ENCODE results near the gene RFWD3. TPM values are rescaled to one million over a fixed set of nuclear protein-coding genes. Genes with fewer than 3 reads are reported as not detected.

RFWD3 gene
- total RNA-seq, 4 donors from 2014 or later: 22.6 to 31.1 (median 29.8) TPM

DNA sequence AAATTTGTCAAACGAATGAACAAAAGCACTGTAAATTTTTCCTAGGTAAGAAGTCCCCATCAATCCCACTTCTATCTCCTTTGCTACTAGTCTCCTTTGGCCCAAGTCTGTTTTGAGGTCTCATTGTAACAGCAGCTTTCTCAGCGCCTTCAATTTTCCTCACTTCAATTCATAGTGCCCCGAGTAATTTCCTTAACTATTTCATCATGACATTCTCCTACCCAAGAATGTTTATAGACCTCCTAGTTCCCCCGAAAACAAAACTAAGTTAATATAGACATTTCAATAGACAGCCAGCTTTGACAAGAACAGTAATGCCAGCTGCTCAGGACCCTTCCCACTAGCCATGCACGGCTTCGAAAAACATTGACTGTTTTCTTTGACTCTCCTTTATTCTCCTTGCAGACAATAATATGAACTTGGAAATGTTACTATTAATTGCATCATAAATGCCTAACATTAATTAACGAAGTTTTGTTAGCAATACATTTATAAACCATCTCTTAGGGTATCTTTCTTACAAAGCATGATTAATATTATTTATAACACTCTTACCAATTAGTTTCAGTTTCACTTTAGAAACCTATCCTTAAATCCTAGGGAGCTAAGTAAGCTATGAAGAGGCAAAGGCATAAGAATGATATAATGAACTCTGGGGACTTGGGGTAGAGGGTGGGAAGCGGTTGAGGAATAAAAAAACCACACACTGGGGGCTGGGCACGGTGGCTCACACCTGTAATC is 82.6 kb downstream of the RFWD3 start:
- Histone ChIP-seq H3K9me3 (no peaks in the 10 kb centered on the region), H3K4me3 (no peak overlapping the region), H3K27ac (no peak overlapping the region), H3K27me3 (no peaks in the 10 kb centered on the region), H3K36me3 (no peaks in the 10 kb centered on the region), H3K4me1 (peaks cover 2% of the 10 kb centered on the region)
- TF ChIP-seq, protein P1, sequence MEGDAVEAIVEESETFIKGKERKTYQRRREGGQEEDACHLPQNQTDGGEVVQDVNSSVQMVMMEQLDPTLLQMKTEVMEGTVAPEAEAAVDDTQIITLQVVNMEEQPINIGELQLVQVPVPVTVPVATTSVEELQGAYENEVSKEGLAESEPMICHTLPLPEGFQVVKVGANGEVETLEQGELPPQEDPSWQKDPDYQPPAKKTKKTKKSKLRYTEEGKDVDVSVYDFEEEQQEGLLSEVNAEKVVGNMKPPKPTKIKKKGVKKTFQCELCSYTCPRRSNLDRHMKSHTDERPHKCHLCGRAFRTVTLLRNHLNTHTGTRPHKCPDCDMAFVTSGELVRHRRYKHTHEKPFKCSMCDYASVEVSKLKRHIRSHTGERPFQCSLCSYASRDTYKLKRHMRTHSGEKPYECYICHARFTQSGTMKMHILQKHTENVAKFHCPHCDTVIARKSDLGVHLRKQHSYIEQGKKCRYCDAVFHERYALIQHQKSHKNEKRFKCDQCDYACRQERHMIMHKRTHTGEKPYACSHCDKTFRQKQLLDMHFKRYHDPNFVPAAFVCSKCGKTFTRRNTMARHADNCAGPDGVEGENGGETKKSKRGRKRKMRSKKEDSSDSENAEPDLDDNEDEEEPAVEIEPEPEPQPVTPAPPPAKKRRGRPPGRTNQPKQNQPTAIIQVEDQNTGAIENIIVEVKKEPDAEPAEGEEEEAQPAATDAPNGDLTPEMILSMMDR (IDR thresholded peaks at IDR 0.05): no peak
- TF ChIP-seq POLR2A (IDR thresholded peaks at IDR 0.05): no peak
- no peak for TF ChIP-seq EP300 (IDR thresholded peaks at IDR 0.05)
- no peak for TF ChIP-seq POLR2AphosphoS5 (IDR thresholded peaks at IDR 0.05)
- 86% methylated on average over 9 of the region's 9 CpGs for WGBS
- no peak for DNase-seq (ENCODE audit: low spot score in 2 of 2)

DNA sequence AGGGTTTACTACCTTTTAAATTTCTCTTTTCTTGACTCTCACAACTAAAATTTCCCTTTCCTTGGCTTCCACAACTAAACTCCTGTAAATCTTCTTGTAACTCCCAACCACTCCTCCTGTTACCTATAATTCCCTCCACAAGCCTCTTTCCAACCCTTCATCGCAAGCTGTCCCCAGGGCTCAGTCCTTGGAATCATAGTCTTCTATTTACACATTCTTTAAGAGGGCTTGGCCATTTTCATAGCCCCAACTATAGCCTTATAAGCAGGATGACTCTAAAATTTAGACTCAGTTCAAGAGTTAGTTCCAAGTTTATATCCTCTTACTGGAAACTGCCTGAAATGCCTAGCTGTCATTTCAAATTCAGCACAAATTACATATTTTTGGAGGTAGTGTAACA is 83.7 kb downstream of the RFWD3 start:
- Histone ChIP-seq H3K4me3 (no peak overlapping the region), H3K27me3 (no peaks in the 10 kb centered on the region), H3K4me1 (peaks cover 6% of the 10 kb centered on the region), H3K27ac (no peak overlapping the region), H3K36me3 (no peaks in the 10 kb centered on the region), H3K9me3 (no peaks in the 10 kb centered on the region)
- DNase-seq (ENCODE audit: low spot score in 2 of 2): no peak
- 82% methylated on average over 1 of the region's 1 CpG for WGBS
- no peak for TF ChIP-seq POLR2A (IDR thresholded peaks at IDR 0.05)
- TF ChIP-seq, protein P1 (IDR thresholded peaks at IDR 0.05): no peak
- TF ChIP-seq POLR2AphosphoS5 (IDR thresholded peaks at IDR 0.05): no peak
- no peak for TF ChIP-seq EP300 (IDR thresholded peaks at IDR 0.05)

DNA sequence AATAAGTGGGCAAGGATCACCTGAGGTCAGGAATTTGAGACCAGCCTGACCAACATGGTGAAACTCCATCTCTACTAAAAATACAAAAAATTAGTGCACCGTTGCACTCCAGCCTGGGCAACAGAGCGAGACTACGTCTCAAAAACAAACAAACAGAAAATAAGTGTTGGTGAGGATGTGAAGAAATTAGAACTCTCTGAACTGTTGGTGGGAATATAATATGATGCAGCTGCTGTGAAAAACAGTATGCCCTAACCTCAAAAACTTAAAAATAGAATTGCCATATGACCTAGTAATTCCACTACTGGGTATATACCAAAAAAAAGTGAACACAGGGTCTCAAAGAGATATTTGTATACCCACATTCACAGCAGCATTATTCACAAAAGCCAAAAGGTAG is 85.8 kb downstream of the RFWD3 start:
- H3K4me3 ChIP-seq: no peak overlapping the region
- no peaks in the 10 kb centered on the region for H3K36me3 ChIP-seq
- no peak for DNase-seq (ENCODE audit: low spot score in 2 of 2)
- no peaks in the 10 kb centered on the region for H3K27me3 ChIP-seq
- WGBS: 71% methylated on average over 3 of the region's 3 CpGs
- no peak overlapping the region for H3K27ac ChIP-seq
- H3K9me3 ChIP-seq: no peaks in the 10 kb centered on the region
- peaks cover 9% of the 10 kb centered on the region for H3K4me1 ChIP-seq
- TF ChIP-seq, protein P1 (IDR thresholded peaks at IDR 0.05): no peak
- TF ChIP-seq EP300 (IDR thresholded peaks at IDR 0.05) (no peak), POLR2A (IDR thresholded peaks at IDR 0.05) (no peak), POLR2AphosphoS5 (IDR thresholded peaks at IDR 0.05) (no peak)

DNA sequence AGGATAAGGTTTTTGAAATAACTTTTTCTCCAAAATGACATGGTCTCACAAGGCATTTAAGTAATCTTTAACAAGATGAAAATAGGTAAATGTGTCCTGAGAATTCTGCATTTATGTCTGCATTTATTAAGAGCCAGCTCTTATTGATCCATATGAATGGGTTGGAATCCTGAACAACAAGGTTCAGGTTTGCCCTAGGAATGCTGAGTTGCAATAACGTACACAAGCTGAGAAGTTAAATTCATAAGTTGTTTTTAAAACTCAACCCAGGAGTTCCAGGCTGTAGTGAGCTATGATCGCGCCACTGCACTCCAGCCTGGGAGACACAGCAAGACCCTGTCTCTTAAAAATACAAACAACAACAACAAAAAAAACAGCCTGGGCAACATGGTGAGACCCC is 87.8 kb downstream of the RFWD3 start:
- TF ChIP-seq EP300 (IDR thresholded peaks at IDR 0.05) (no peak), POLR2AphosphoS5 (IDR thresholded peaks at IDR 0.05) (no peak)
- Histone ChIP-seq H3K9me3 (no peaks in the 10 kb centered on the region), H3K27me3 (no peaks in the 10 kb centered on the region), H3K27ac (no peak overlapping the region), H3K4me3 (no peak overlapping the region), H3K4me1 (peaks cover 13% of the 10 kb centered on the region), H3K36me3 (no peaks in the 10 kb centered on the region)
- 96% methylated on average over 3 of the region's 3 CpGs for WGBS
- DNase-seq (ENCODE audit: low spot score in 2 of 2): no peak

DNA sequence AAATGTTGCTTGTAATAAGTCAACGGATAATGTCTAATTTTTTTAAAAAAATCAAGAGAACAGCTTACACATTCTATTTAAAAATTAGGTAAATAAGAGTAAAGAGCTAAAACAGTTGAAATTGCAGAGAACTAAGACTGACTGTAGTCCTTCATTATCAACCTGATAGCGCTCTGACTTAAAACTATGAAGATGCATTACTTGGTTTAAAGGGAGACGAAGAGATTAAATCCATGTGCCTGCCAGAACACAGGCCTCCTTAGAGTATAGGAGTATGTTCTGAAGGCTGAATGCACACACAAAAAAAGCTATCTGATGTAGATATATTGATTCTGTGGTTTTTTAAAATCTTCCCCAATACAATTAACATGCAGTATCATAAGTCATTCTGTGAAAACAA is 88.2 kb downstream of the RFWD3 start:
- Histone ChIP-seq H3K9me3 (no peaks in the 10 kb centered on the region), H3K36me3 (no peaks in the 10 kb centered on the region), H3K27ac (no peak overlapping the region), H3K4me1 (peaks cover 13% of the 10 kb centered on the region), H3K4me3 (no peak overlapping the region), H3K27me3 (no peaks in the 10 kb centered on the region)
- DNase-seq (ENCODE audit: low spot score in 2 of 2): no peak
- TF ChIP-seq POLR2AphosphoS5 (IDR thresholded peaks at IDR 0.05): no peak
- TF ChIP-seq POLR2A (IDR thresholded peaks at IDR 0.05): no peak
- no peak for TF ChIP-seq EP300 (IDR thresholded peaks at IDR 0.05)
- TF ChIP-seq, protein P1 (IDR thresholded peaks at IDR 0.05): no peak
- WGBS: 90% methylated on average over 3 of the region's 3 CpGs
